ENCODE measurements around the gene COQ10A.

GRCh38 chr12:56299853-56300643, 33.3 kb downstream of the COQ10A start, which contains the start of gene CS:
- TF ChIP-seq POLR2A (IDR thresholded peaks at IDR 0.05) (peak; percentile 40 to 71), CTCF (IDR thresholded peaks at IDR 0.05) (peak in 1 of 5 experiments; percentile 30)

Data from tibial nerve (tissue), 3 donors.